HG03135 (cell line): Measurements from ENCODE around the gene ZC3H13.
A peak's percentile ranks its signal among the peaks of the same experiment; 100 is the strongest.

Source experiments
- ATAC-seq: cut with Tn5 transposase; IDR thresholded peaks from one replicate; pipeline ENCODE4 v1.9.1; 2021; ENCODE audit warnings: mild to moderate bottlenecking, moderate library complexity; ENCODE audit not compliant: unreplicated experiment

The ZC3H13 gene

GRCh38 chr13:46062185-46062584 is 9.6 kb upstream of the ZC3H13 start:
- no peak for ATAC-seq

GRCh38 chr13:46059405-46059804 is 6.9 kb upstream of the ZC3H13 start:
- no peak for ATAC-seq

DNA sequence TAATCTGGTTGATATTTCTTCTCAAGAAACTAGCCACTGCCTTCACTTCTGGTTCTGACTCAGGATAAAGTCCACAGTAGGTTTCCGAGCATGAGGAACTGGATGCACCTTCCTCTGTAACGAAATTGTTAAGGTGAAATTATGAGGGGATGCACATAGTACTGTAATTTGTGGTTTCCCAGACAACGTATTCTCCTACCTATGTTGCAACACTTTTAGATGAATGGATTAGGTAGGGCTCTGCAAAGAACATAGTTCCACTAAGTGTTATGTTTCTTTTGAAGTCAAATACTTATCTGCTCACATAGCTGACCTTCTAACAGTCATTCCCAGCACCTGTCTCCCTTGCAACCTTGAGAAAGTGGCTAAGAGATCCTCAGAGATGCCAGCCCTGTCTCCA is 5.7 kb upstream of the ZC3H13 start:
- ATAC-seq, result no peak

- ATAC-seq, result no peak
Observed at GRCh38 chr13:46057256-46058015, 4.9 kb upstream of the ZC3H13 start.

GRCh38 chr13:46053162-46054012 is 841 bp upstream of the ZC3H13 start:
- ATAC-seq, result no peak

GRCh38 chr13:46051968-46052318 is 603 bp downstream of the ZC3H13 start:
- peak; percentile 10 for ATAC-seq

DNA sequence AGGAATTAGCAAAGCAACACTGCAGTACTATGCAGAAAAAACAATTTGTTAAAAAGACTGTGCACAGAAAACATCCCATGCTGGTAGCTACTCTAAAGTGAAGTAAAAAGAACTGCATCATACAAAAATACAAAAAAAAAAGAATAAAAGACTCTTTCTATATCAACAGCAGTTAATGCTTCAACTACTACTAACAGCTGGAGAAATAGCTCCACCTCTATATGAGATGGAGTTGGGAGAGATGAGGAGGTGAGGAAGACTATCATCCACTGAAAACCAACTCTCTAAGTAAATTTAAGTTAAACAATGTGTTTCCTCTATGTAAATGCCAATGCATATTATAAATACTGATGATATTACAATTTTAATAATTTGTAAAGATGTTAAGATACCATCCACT is 1.8 kb downstream of the ZC3H13 start:
- ATAC-seq, result no peak

GRCh38 chr13:46045424-46045823 is 7.1 kb downstream of the ZC3H13 start:
- ATAC-seq, result no peak

GRCh38 chr13:46043647-46044046 is 8.9 kb downstream of the ZC3H13 start:
- ATAC-seq, result no peak

DNA sequence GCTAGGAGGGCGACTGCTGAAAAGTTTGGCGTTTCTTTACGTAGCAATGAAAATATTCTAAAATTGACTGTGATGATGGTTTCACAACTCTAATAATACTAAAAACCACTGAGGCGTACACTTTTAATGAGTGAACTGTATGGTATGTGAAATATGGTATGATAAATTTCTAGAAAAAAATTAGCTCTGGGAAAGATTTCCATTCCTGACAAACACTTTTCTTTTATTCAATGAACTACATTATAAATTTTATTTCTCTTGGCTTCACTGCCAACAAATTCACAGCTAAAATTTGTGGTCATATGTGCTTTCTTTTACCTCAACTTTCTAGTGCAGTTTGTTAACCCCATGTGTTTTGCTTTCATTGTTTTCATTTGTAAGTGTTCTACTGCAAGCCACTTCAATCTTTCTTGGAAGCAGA is 11.1 kb downstream of the ZC3H13 start:
- no peak for ATAC-seq

DNA sequence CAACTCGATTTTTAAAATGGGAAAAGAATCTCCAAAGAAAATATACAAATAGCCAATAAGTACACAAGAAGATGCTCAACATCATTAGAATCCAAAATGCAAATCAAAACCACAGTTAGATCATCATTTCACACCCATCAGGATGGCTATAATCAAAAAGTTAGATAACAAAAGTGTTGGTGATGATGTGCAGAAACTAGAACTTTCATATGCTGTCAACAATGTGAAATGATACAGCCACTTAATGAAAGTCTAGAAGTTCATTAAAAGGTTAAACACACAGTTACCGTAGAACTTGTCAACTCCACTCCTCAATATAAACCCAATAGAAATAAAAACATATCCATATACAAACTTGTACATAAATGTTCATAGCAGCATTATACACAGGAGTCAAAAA is 11.8 kb downstream of the ZC3H13 start:
- no peak for ATAC-seq

DNA sequence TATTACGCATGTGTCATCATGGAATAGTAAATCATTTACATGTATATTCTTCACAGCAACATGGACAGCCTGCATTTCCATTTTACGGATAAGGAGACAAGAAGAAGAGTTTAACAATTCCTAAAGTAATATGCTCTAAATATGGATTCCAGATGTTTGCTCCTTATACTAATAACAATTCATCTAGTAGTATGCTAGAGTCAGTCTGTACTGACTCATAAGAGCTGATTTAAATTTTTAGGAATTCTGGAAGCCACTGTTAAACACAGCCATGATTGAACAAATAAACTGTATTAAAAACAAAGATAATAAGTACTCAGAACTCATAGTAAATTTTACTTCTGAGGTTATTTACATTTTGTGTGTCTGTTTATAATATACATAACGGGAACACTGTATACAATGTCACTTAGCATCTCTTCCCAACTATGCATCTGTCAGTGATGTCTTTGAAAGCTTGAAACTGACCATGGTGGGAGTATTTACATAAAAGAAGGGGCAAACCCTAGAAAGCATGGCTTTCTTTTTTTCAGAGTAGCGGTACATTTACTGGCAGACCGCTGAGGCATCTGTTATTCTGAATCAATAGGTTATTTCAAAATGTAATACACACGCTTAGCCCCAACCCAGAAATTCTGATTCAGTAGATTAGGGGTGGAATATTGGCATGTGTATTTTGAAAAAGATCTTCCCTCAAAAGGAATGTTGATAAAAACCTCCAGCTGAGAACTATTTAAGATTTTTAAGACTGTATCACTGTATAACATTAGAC is 12.9 kb downstream of the ZC3H13 start:
- ATAC-seq, result no peak

GRCh38 chr13:46038296-46038695 is 14.2 kb downstream of the ZC3H13 start:
- no peak for ATAC-seq

- no peak for ATAC-seq
Observed at GRCh38 chr13:46035066-46035465, 17.5 kb downstream of the ZC3H13 start.

- ATAC-seq, result no peak
Observed at GRCh38 chr13:46032341-46032740, 20.2 kb downstream of the ZC3H13 start.

DNA sequence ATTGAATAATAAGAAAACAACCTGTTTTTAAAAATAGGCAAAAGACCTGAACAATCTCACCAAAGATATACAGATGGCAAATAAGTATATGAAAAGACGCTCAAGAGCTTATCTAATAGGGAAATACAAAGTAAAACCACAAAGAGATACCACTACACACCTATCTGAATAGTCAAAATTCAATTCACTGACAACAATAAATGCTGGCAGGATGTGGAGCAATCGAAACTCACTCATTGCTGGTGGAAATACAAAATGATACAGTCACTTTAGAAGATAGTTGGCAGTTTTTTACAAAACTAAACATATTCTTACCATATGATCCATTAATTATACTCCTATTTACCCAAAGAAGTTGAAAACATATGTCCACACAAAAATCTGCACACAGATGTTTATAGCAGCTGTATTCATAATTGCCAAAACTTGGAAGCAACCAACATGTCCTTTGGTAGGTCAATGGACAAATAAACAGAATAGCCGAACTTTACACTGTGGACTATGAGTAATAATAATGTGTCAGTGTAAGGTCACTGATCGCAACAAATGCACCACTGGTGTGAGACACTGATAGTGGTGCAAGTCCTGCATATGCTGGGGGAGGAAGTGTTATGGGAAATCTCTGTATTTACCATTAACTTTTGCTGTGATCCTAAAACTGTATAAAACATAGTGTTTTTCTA is 20.8 kb downstream of the ZC3H13 start:
- no peak for ATAC-seq

DNA sequence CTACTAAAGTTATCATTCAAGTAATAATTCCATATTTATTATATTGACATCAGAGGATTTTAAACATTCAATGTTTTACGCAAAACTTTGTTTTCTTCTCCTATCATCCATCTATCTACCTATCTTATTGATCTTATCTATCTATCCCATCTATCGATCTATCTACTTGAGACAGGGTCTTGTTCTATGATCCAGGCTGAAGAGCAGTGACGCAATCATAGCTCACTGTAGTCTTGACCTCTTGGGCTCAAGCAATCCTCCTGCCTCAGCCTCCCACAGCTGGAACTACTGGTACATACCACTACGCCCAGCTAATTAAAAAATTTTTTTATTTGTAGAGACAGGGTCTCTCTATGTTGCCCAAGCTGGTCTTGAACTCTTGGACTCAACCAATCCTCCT is 27.4 kb downstream of the ZC3H13 start:
- no peak for ATAC-seq

GRCh38 chr13:46022481-46022880 is 30.1 kb downstream of the ZC3H13 start:
- no peak for ATAC-seq

DNA sequence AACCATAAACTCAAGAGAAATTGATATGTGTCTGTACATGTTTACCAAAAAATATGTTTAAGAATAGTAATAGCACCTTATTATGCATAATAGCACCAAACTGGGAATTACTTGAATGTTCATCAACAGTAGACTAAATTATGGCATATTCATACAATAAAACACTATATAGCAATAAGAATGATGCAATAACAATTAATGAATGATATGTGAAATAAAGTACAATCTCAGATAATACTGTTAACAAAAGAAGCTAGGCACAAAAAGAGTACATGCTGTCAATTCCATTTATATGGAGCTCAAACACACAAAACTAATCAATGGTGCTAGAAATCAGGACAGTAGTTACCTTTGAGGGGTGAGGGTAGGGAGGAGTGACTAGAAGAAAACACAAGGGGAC is 36.3 kb downstream of the ZC3H13 start:
- no peak for ATAC-seq

GRCh38 chr13:46015366-46015765 is 37.2 kb downstream of the ZC3H13 start:
- ATAC-seq, result no peak

- no peak for ATAC-seq
Observed at GRCh38 chr13:46012404-46012803, 40.1 kb downstream of the ZC3H13 start.
